A673 (cell line): ENCODE measurements around the gene ESRRA. TPM values are rescaled to one million over a fixed set of nuclear protein-coding genes. Genes with fewer than 3 reads are reported as not detected.
A peak's percentile ranks its signal among the peaks of the same experiment; 100 is the strongest.

Source experiments
- BruUV-seq: library from RNA; stranded (reverse); fragments of 400-500 nt; replicated peaks from 2 replicates; lab custom pipeline; 2021; lab: Mats Ljungman, UMichigan
- CTCF ChIA-PET: fragments of 300-600 bp; sonication (Branson Sonifier 250); formaldehyde crosslinking; loops from one replicate; lab custom pipeline; 2022; ENCODE audit warnings: antibody characterized with exemption; lab: Charles Lee
- POLR2A ChIA-PET: fragments of 300-600 bp; sonication (Branson Sonifier 250); formaldehyde crosslinking; loops from one replicate; lab custom pipeline; 2022; ENCODE audit warnings: antibody characterized with exemption; ENCODE audit not compliant: low non-redundant PET; lab: Charles Lee
- DNase-seq: peaks from one replicate; pipeline ENCODE4 v3.0.0-alpha.2; 2015; ENCODE audit warnings: low spot score
- H3K27ac ChIP-seq: fragments of 200-600 bp; sonication (generic); 2 replicates; pipeline ENCODE4 v1.5.1; 2016; ENCODE audit warnings: mixed run types, low read depth, mild to moderate bottlenecking, mixed read lengths, antibody characterized with exemption, low read length; ENCODE audit not compliant: poor library complexity, severe bottlenecking
- H3K27me3 ChIP-seq: fragments of 200-600 bp; sonication (generic); replicated peaks from 2 replicates; pipeline ENCODE4 v1.6.1; 2017; ENCODE audit warnings: mixed run types, low read depth, mild to moderate bottlenecking, mixed read lengths, antibody characterized with exemption, low read length; ENCODE audit not compliant: insufficient read depth, poor library complexity
- H3K36me3 ChIP-seq: fragments of 200-600 bp; sonication (generic); 2 replicates; pipeline ENCODE4 v1.6.1; 2016; ENCODE audit warnings: mixed run types, mild to moderate bottlenecking, mixed read lengths, antibody characterized with exemption, low read length; ENCODE audit not compliant: insufficient read depth, poor library complexity, severe bottlenecking
- H3K4me1 ChIP-seq: fragments of 200-600 bp; sonication (generic); 2 replicates; pipeline ENCODE4 v1.6.1; 2017; ENCODE audit warnings: mixed run types, mild to moderate bottlenecking, mixed read lengths, antibody characterized with exemption, low read length; ENCODE audit not compliant: insufficient read depth, poor library complexity, severe bottlenecking
- H3K4me3 ChIP-seq: fragments of 200-600 bp; sonication (generic); 2 replicates; pipeline ENCODE4 v1.5.1; 2016; ENCODE audit warnings: low read depth, mixed run types, mild to moderate bottlenecking, mixed read lengths, low read length; ENCODE audit not compliant: poor library complexity, severe bottlenecking
- H3K9me3 ChIP-seq: fragments of 200-600 bp; sonication (generic); 2 replicates; pipeline ENCODE4 v1.6.1; 2016; ENCODE audit warnings: mixed run types, low read depth, mild to moderate bottlenecking, mixed read lengths, antibody characterized with exemption, low read length; ENCODE audit not compliant: poor library complexity, severe bottlenecking
- CTCF ChIP-seq: fragments of 300-800, 200-600 bp; sonication (generic); conservative IDR thresholded peaks from 2 replicates; pipeline ENCODE4 v1.5.1; 2017; ENCODE audit warnings: low read depth, mild to moderate bottlenecking, antibody characterized with exemption, low read length, moderate library complexity, mixed read lengths
- EZH2 ChIP-seq: fragments of 200-600 bp; sonication (generic); IDR thresholded peaks from 2 replicates; pipeline ENCODE4 v1.6.1; 2017; ENCODE audit warnings: borderline replicate concordance, low read depth, mild to moderate bottlenecking, mixed read lengths, antibody characterized with exemption, low read length; ENCODE audit not compliant: poor library complexity, severe bottlenecking
- intact Hi-C: fragments of 100-400 bp; cut with micrococcal nuclease; formaldehyde crosslinking; loops from one replicate; pipeline ENCODE4 v1.10.0; 2022; ENCODE audit not compliant: unreplicated experiment
- total RNA-seq: library from RNA; stranded (reverse); gene quantifications from 2 replicates; pipeline ENCODE4 v1.2.3, GENCODE V29; 2021

ESRRA gene
- total RNA-seq, 1 experiment from 2014 or later: 63.8 TPM

- ChIA-PET POLR2A (no interaction called here), CTCF (no interaction called here)
- TF ChIP-seq CTCF (no peak), EZH2 (no peak)
- peaks cover 5% of the 10 kb centered on the region for H3K4me1 ChIP-seq
- no peak overlapping the region for H3K4me3 ChIP-seq
- intact Hi-C loops: no loop called here
- H3K36me3 ChIP-seq: no peaks in the 10 kb centered on the region
- no TSS peak for BruUV-seq
- no peak overlapping the region for H3K27ac ChIP-seq
- no peaks in the 10 kb centered on the region for H3K9me3 ChIP-seq
- H3K27me3 ChIP-seq: no peaks in the 10 kb centered on the region
- DNase-seq: peak; percentile 73
These were observed 29.7 kb downstream of the ESRRA start for GRCh38 chr11:64334764-64335735.

- H3K36me3 ChIP-seq: no peaks in the 10 kb centered on the region
- ChIA-PET POLR2A (interaction anchor here (0.6 to 0.7 kb wide), 2 partner anchors 20 to 1443 kb away, joined by 4 to 13 read pairs; no protein-coding TSS in a partner anchor), CTCF (interaction anchor here (1.5 kb wide), 1 partner anchor 20 kb away, joined by 3 read pairs; the partner anchor contains the start of genes PRDX5 and TRMT112)
- H3K4me3 ChIP-seq: no peak overlapping the region
- no peaks in the 10 kb centered on the region for H3K4me1 ChIP-seq
- H3K9me3 ChIP-seq: no peaks in the 10 kb centered on the region
- TF ChIP-seq EZH2: no peak
- no peak for TF ChIP-seq CTCF
- no TSS peak for BruUV-seq
- H3K27me3 ChIP-seq: no peaks in the 10 kb centered on the region
- DNase-seq: no peak
- intact Hi-C loops: no loop called here
- H3K27ac ChIP-seq: peak overlapping the region; percentile 26
These were observed 32.4 kb downstream of the ESRRA start for GRCh38 chr11:64337538-64338249.

- H3K4me3 ChIP-seq: no peak overlapping the region
- H3K9me3 ChIP-seq: no peaks in the 10 kb centered on the region
- no peak for DNase-seq
- BruUV-seq: no TSS peak
- no peaks in the 10 kb centered on the region for H3K4me1 ChIP-seq
- H3K27me3 ChIP-seq: no peaks in the 10 kb centered on the region
- H3K36me3 ChIP-seq: no peaks in the 10 kb centered on the region
- ChIA-PET POLR2A (interaction anchor here (0.7 kb wide), 1 partner anchor 19 kb away, joined by 13 read pairs; no protein-coding TSS in a partner anchor), CTCF (interaction anchor here (0.7 to 1.5 kb wide), 2 partner anchors 21 to 33 kb away, joined by 3 to 16 read pairs; partner anchors contain the start of genes PRDX5 and TRMT112)
- H3K27ac ChIP-seq: no peak overlapping the region
- intact Hi-C loops: no loop called here
- no peak for TF ChIP-seq EZH2
- TF ChIP-seq CTCF: no peak
These were observed 33.4 kb downstream of the ESRRA start for GRCh38 chr11:64338716-64339115.
